Suprapubic skin (tissue), 4 donors: ENCODE measurements around the gene ATF2.

Experiments
- CTCF ChIP-seq, 2 donors: fragments of 200-600 bp in 1 of 2; fragments of 450-650 bp in 1 of 2; sonication (generic) in 1 of 2; IDR thresholded peaks; one replicate each; pipeline ENCODE4 v1.5.1; 2016 to 2019; ENCODE audit warnings: antibody characterized with exemption in 2 of 2, mild to moderate bottlenecking in 1 of 2, moderate library complexity in 1 of 2
- EP300 ChIP-seq: sonication (generic); formaldehyde crosslinking; IDR thresholded peaks from one replicate; pipeline ENCODE4 v1.6.1; 2017; ENCODE audit warnings: antibody characterized with exemption
- POLR2AphosphoS5 ChIP-seq, 3 donors: sonication (generic); formaldehyde crosslinking; IDR thresholded peaks; one replicate each; pipeline ENCODE4 v1.6.1; 2017; ENCODE audit warnings: antibody characterized with exemption in 3 of 3

GRCh38 chr2:175039031-175039430, 129.0 kb downstream of the ATF2 start:
- TF ChIP-seq CTCF (IDR thresholded peaks at IDR 0.05) (no peak), EP300 (no peak), POLR2AphosphoS5 (IDR thresholded peaks at IDR 0.05) (no peak)
